A549 treated with ZK216348 at 1 μM for 4 hours (cell line): ENCODE measurements around the gene PLCD3. TPM values are rescaled to one million over a fixed set of nuclear protein-coding genes. Genes with fewer than 3 reads are reported as not detected.

Experiments used
- total RNA-seq: library from RNA; stranded (reverse); fragments of 200-300 nt; extraction: Qiagen RNA extraction; gene quantifications from 5 replicates; pipeline ENCODE4 v1.2.3, GENCODE V29; 2022; ENCODE audit warnings: low read depth

PLCD3 gene
- total RNA-seq: 111 to 204 TPM (median 188 TPM) in 5 replicates

GRCh38 chr17:45132320-45132571 is at the start of gene PLCD3:
PLCD3 (minus strand) TSS chr17:45132515; CDS start chr17:45132410, 105 bp downstream.

GRCh38 chr17:45161288-45162024 is 29.1 kb upstream of the PLCD3 start, which contains the start of gene HEXIM2:
HEXIM2 (plus strand) TSS chr17:45161875; CDS start chr17:45162794, 919 bp downstream.

GRCh38 chr17:45148183-45149036 is 16.1 kb upstream of the PLCD3 start, which contains the start of gene HEXIM1:
HEXIM1 (plus strand) TSS chr17:45148475; CDS start chr17:45149191, 716 bp downstream.

GRCh38 chr17:45135192-45135977 is 3.1 kb upstream of the PLCD3 start, which contains the start of gene ACBD4:
ACBD4 (plus strand) TSS chr17:45135687; CDS start chr17:45136145, 458 bp downstream.

GRCh38 chr17:45060797-45061605 is 71.3 kb downstream of the PLCD3 start, which contains the start of gene NMT1:
NMT1 (plus strand) TSS chr17:45061317; CDS start chr17:45061330, 13 bp downstream.

Other genes with a start within 250 kb of the PLCD3 start
- gene EFTUD2, start 233.1 kb downstream of the PLCD3 start, total RNA-seq: 132 to 171 TPM (median 154 TPM) in 5 replicates
- 0.56 to 1.4 TPM (median 0.72 TPM) in 5 replicates for gene GFAP, start 217.0 kb downstream of the PLCD3 start, total RNA-seq
- 22.4 to 41.1 TPM (median 39.9 TPM) in 5 replicates for gene KIF18B, start 184.7 kb downstream of the PLCD3 start, total RNA-seq
- 13.1 to 36.0 TPM (median 31.1 TPM) in 5 replicates for gene C1QL1, start 164.2 kb downstream of the PLCD3 start, total RNA-seq
- 16.0 to 19.7 TPM (median 18.7 TPM) in 5 replicates for gene DCAKD, start 80.9 kb downstream of the PLCD3 start, total RNA-seq
- gene NMT1, start 71.2 kb downstream of the PLCD3 start, total RNA-seq: 151 to 428 TPM (median 168 TPM) in 5 replicates
- gene ACBD4, start 3.2 kb upstream of the PLCD3 start, total RNA-seq: 6.2 to 9.8 TPM (median 7.9 TPM) in 5 replicates
- 43.1 to 57.4 TPM (median 48.3 TPM) in 5 replicates for gene HEXIM1, start 16.0 kb upstream of the PLCD3 start, total RNA-seq
- gene HEXIM2, start 29.4 kb upstream of the PLCD3 start, total RNA-seq: 12.2 to 18.8 TPM (median 16.3 TPM) in 5 replicates
- gene FMNL1, start 89.4 kb upstream of the PLCD3 start, total RNA-seq: 20.1 to 41.6 TPM (median 37.7 TPM) in 5 replicates
- 0.11 to 0.41 TPM (median 0.19 TPM) in 5 replicates for gene SPATA32, start 129.6 kb upstream of the PLCD3 start, total RNA-seq
- gene MAP3K14, start 184.5 kb upstream of the PLCD3 start, total RNA-seq: 32.2 to 70.8 TPM (median 53.5 TPM) in 5 replicates